Thyroid gland (tissue), 4 donors: ENCODE results near the gene CCDC87. TPM values are rescaled to one million over a fixed set of nuclear protein-coding genes. Genes with fewer than 3 reads are reported as not detected.
A peak's percentile ranks its signal among the peaks of the same experiment; 100 is the strongest.
"Not testable (repeated sequence)": the region's sequence is repeated elsewhere in the genome, so short reads cannot be mapped to it uniquely, and the experiment has no call there.

Experiments
- DNase-seq, 2 donors: peaks; one replicate each; pipeline ENCODE4 v3.0.0-alpha.2; 2019
- H3K27ac ChIP-seq, 3 donors: fragments of 200-600 bp; sonication (generic); 1 replicate in 2 of 3; 2 replicates in 1 of 3; pipeline ENCODE4 v1.5.1; 2016 to 2019; ENCODE audit warnings: mild to moderate bottlenecking in 1 of 3, moderate library complexity in 1 of 3
- H3K27me3 ChIP-seq: fragments of 200-600 bp; sonication (generic); one replicate; pipeline ENCODE4 v1.5.1; 2019
- H3K36me3 ChIP-seq, 2 donors: fragments of 200-600 bp; sonication (generic); one replicate each; pipeline ENCODE4 v1.5.1; 2016 to 2019
- H3K4me1 ChIP-seq, 2 donors: fragments of 200-600 bp; sonication (generic); one replicate each; pipeline ENCODE4 v1.5.1; 2017 to 2019
- H3K4me3 ChIP-seq, 3 donors: fragments of 200-600 bp; sonication (generic); replicated peaks in 1 of 3; 1 replicate in 2 of 3; 2 replicates in 1 of 3; pipeline ENCODE4 v1.5.1; 2016; ENCODE audit warnings: mild to moderate bottlenecking in 1 of 3
- H3K9me3 ChIP-seq: fragments of 200-600 bp; sonication (generic); one replicate; pipeline ENCODE4 v1.5.1; 2017
- POLR2A ChIP-seq, 2 donors: fragments of 450-650 bp; IDR thresholded peaks; one replicate each; pipeline ENCODE4 v1.6.1; 2017; ENCODE audit warnings: antibody characterized with exemption in 2 of 2, mild to moderate bottlenecking in 2 of 2, moderate library complexity in 1 of 2
- WGBS, 2 donors: methylation state at CpG; one replicate each; pipeline ENCODE4 v1.1.5; 2017; 5-methylcytosine and 5-hydroxymethylcytosine counted together
- intact Hi-C: fragments of 100-400 bp; cut with DNase I; formaldehyde crosslinking; loops from one replicate; pipeline ENCODE4 v1.15.1; 2023
- total RNA-seq, 4 donors: library from RNA; depleted of rRNA; stranded (reverse); fragments of >200 nt; gene quantifications; one replicate each; pipeline ENCODE4 v1.2.3, GENCODE V29; 2016
- TF ChIP-seq, protein P1 (sequence below), 6 experiments: fragments of 200-600 bp in 3 of 6; fragments of 450-650 bp in 3 of 6; sonication (generic) in 3 of 6; IDR thresholded peaks; one replicate each; pipeline ENCODE4 v1.5.1; 2016 to 2019; ENCODE audit warnings: antibody characterized with exemption in 6 of 6, mild to moderate bottlenecking in 2 of 6, inconsistent platforms in 1 of 6, moderate library complexity in 1 of 6

CCDC87 gene
- total RNA-seq, 4 donors from 2014 or later = 0.92 to 2.1 (median 1.1) TPM

DNA sequence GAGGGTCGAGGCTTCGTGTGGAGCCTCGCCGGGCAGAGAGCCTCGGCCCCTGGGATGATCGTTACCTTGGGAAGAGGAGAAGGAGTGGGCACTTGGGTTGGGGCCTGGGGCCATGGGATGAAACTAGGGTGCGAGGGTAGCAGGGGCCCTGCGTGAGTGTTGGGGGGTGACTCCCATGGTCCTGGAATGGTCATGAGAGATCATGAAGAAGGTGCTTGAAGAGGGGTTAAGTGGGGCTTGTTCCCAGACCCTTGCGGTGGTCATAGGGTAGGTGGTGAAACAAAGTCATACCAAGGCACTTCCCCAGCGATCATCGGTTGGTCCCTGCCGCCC, 406 bp upstream of the CCDC87 start:
- H3K36me3 ChIP-seq = no peaks in the 10 kb centered on the region
- H3K9me3 ChIP-seq = no peaks in the 10 kb centered on the region
- H3K4me3 ChIP-seq = peak overlapping the region; percentile 35 to 66 (median 56)
- peaks cover 25 to 32% of the 10 kb centered on the region in 2 donors for H3K4me1 ChIP-seq
- 18 to 22% methylated on average over 6 to 12 of the region's 12 CpGs for WGBS, 2 donors
- intact Hi-C loops = no loop called here
- peak overlapping the region; percentile 55 to 72 (median 66) for H3K27ac ChIP-seq
- no peak for DNase-seq
- no peaks in the 10 kb centered on the region for H3K27me3 ChIP-seq
- TF ChIP-seq, protein P1, sequence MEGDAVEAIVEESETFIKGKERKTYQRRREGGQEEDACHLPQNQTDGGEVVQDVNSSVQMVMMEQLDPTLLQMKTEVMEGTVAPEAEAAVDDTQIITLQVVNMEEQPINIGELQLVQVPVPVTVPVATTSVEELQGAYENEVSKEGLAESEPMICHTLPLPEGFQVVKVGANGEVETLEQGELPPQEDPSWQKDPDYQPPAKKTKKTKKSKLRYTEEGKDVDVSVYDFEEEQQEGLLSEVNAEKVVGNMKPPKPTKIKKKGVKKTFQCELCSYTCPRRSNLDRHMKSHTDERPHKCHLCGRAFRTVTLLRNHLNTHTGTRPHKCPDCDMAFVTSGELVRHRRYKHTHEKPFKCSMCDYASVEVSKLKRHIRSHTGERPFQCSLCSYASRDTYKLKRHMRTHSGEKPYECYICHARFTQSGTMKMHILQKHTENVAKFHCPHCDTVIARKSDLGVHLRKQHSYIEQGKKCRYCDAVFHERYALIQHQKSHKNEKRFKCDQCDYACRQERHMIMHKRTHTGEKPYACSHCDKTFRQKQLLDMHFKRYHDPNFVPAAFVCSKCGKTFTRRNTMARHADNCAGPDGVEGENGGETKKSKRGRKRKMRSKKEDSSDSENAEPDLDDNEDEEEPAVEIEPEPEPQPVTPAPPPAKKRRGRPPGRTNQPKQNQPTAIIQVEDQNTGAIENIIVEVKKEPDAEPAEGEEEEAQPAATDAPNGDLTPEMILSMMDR (IDR thresholded peaks at IDR 0.05) = no peak
- no peak for TF ChIP-seq POLR2A (IDR thresholded peaks at IDR 0.05)

DNA sequence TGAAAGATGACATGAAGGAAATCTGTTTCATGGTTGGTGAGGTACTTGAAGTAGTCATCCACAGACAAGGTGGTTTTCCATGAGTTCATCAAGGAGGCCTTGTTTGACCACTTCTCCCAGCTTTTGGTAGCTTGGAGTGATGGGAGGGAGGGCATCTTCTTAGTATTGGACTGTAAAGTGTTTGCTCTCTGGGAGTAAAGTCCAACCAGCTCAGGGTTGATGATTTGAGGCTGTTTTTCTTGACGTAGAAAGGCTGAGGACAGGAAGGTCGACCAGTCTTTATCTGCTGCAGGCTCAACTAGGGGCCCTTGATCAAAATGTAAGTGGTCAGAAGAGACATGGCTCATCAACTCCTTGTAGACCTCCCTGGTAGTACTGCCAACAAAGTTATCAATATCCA, 1.7 kb downstream of the CCDC87 start:
- Histone ChIP-seq H3K27me3 (no peaks in the 10 kb centered on the region), H3K9me3 (no peaks in the 10 kb centered on the region), H3K36me3 (no peaks in the 10 kb centered on the region), H3K4me1 (peaks cover 25 to 32% of the 10 kb centered on the region in 2 donors), H3K27ac (no peak overlapping the region), H3K4me3 (no peak overlapping the region)
- no peak for TF ChIP-seq POLR2A (IDR thresholded peaks at IDR 0.05)
- TF ChIP-seq, protein P1 (IDR thresholded peaks at IDR 0.05) = no peak
- intact Hi-C loops = no loop called here
- DNase-seq = no peak
- WGBS, 2 donors = 88 to 96% methylated on average over 2 of the region's 2 CpGs

DNA sequence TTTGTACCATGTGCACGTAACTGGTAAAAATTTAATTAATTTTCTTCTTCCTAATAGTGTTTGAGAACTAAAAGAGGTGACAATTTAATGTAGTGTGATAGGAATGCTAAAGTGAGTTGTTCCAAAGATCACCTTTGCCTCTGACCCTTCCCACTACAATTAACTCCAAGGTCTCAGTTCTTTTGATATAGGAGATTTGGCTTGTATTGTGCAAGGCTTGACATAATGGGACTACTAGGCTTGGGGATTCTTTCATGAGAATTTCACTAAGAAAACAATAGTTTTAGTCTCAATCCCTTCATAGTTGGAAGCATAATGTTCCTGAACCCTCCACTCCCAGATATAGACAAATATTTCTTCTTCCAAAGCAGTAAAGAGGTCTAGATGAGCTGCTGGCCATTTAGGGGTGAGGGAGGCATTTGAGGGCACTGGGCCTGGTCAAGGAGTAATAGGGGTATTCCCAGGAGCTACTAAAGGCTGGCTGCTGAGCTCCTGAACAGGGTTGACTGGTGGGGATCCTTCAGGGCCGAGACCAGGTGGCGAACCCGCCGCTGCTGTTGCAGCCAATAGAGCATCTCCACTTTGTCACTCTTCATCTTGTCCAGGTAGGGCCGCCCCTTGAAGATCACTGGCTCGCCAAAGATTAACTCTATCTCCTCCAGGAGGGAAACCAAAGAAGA, 2.7 kb downstream of the CCDC87 start:
- Histone ChIP-seq H3K4me3 (no peak overlapping the region), H3K36me3 (no peaks in the 10 kb centered on the region), H3K9me3 (no peaks in the 10 kb centered on the region), H3K27ac (no peak overlapping the region), H3K4me1 (peaks cover 20 to 23% of the 10 kb centered on the region in 2 donors), H3K27me3 (no peaks in the 10 kb centered on the region)
- TF ChIP-seq, protein P1 (IDR thresholded peaks at IDR 0.05) = no peak
- TF ChIP-seq POLR2A (IDR thresholded peaks at IDR 0.05) = no peak
- 96% methylated on average over 5 to 7 of the region's 7 CpGs for WGBS, 2 donors
- no peak for DNase-seq
- intact Hi-C loops = no loop called here

DNA sequence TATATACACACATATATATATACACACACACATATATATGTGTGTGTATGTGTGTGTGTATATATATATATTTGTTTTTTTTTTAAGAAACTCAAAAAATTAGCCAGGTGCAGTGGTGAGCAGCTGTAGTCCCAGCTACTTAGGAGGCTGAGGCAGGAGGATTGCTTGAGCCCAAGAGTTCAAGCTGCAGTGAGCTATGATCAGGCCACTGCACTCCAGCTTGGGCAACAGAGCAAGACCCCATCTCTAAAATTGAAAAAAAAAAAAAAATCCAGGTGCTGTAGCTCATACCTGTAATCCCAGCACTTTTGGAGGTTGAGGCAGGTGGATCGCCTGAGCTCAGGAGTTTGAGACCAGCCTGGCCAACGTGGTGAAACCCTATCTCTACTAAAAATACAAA, 3.5 kb downstream of the CCDC87 start:
- H3K27ac ChIP-seq, H3K36me3 ChIP-seq, H3K4me3 ChIP-seq, DNase-seq, intact Hi-C loops, H3K9me3 ChIP-seq, H3K27me3 ChIP-seq: not testable (repeated sequence)
- 77 to 89% methylated on average over 2 of the region's 2 CpGs for WGBS, 2 donors
- peaks cover 15% of the 10 kb centered on the region in 2 donors for H3K4me1 ChIP-seq

DNA sequence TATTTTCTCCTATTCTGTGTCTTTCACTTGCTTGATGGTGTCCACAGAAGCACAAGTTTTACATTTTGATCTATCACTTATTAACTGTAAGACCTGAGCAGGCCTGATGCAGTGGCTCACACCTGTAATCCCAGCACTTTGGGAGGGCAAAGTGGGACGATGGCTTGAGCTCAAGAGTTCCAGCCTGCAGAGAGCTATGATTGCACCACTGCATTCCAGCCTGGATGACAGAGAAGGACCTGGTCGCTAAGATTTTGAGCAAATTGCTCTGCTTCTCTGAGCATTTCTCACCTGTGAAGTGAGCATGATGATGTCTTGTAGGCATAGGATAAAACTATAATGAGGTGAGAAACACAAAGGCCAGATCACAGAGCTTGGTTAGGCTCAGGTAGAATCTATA, 6.7 kb downstream of the CCDC87 start:
- no peak for DNase-seq

DNA sequence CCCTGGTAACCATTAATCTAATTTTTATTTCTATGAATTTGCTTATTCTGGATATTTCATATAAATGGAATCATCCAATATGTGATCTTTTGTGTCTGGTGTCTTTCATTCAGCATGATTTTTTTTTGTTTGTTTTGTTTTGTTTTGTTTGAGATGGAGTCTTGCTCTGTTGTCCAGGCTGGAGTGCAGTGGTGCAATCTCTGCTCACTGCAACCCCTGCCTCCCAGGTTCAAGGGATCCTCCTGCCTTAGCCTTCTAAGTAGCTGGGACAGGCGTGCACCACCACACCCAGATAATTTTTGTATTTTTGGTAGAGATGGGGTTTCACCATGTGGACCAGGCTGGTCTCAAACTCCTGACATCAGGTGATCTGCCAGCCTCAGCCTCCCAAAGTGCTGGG, 7.4 kb downstream of the CCDC87 start:
- intact Hi-C loops, H3K4me3 ChIP-seq, H3K9me3 ChIP-seq, H3K27ac ChIP-seq, DNase-seq, H3K36me3 ChIP-seq, H3K4me1 ChIP-seq, H3K27me3 ChIP-seq: not testable (repeated sequence)
- WGBS, 2 donors = 75 to 82% methylated on average over 1 of the region's 1 CpG

More for the DNA sequence above, 6.7 kb downstream of the CCDC87 start:
- intact Hi-C loops = no loop called here
- H3K9me3 ChIP-seq = no peaks in the 10 kb centered on the region
- WGBS, 2 donors = 36 to 53% methylated on average over 2 of the region's 2 CpGs
- no peak for TF ChIP-seq POLR2A (IDR thresholded peaks at IDR 0.05)
- TF ChIP-seq, protein P1 (IDR thresholded peaks at IDR 0.05) = no peak
- no peak overlapping the region for H3K27ac ChIP-seq
- no peaks in the 10 kb centered on the region for H3K4me1 ChIP-seq
- H3K4me3 ChIP-seq = no peak overlapping the region
- H3K27me3 ChIP-seq = no peaks in the 10 kb centered on the region
- H3K36me3 ChIP-seq = no peaks in the 10 kb centered on the region

DNA sequence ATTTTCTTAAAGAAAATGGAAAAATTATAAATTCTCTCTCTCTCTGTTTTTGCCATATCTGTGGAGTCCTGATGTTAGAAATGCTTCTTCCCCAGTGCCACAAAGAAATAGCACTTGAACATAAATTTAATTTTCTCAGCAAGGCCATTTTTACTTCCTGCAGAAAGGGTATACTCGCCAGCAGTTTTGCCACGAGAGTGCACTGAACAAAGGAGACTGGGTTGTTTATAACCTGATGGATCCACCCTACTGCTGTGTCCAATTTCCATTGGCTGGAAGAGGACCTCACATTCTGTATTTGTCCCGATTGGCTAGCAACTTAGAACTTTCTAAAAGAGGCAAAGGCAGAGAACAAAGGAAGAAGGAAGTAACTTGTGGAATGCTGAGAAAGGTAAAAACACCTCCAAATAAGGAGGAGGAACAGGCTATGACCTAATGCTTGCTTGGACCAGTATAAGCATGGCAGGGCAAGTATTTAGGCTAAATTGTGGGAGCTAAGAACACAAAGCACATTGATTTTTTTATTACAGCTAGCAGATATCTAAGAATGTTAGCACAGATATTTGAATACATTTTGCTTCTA, 10.2 kb downstream of the CCDC87 start:
- H3K27me3 ChIP-seq, H3K36me3 ChIP-seq, H3K27ac ChIP-seq, H3K4me3 ChIP-seq, intact Hi-C loops, DNase-seq, H3K4me1 ChIP-seq, H3K9me3 ChIP-seq: not testable (repeated sequence)
- WGBS, 2 donors = 88 to 95% methylated on average over 3 of the region's 3 CpGs
